Osteocyte (in vitro differentiated cells): ENCODE data around the gene LYZL6. TPM values are rescaled to one million over a fixed set of nuclear protein-coding genes. Genes with fewer than 3 reads are reported as not detected.
A peak's percentile ranks its signal among the peaks of the same experiment; 100 is the strongest.

ENCODE experiments used
- DNase-seq: peaks from one replicate; pipeline ENCODE4 v3.0.0; 2021; ENCODE audit warnings: mixed read lengths; ENCODE audit not compliant: unreplicated experiment; ENCODE audit errors: extremely low spot score
- H3K27ac Mint-ChIP-seq: one replicate; pipeline ENCODE4 v1.8.0; 2021; ENCODE audit warnings: mild to moderate bottlenecking, mixed read lengths; ENCODE audit not compliant: unreplicated experiment
- H3K27me3 Mint-ChIP-seq: one replicate; pipeline ENCODE4 v1.8.0; 2021; ENCODE audit warnings: mixed read lengths; ENCODE audit not compliant: unreplicated experiment
- H3K36me3 Mint-ChIP-seq: one replicate; pipeline ENCODE4 v1.8.0; 2021; ENCODE audit warnings: mixed read lengths; ENCODE audit not compliant: unreplicated experiment
- H3K4me1 Mint-ChIP-seq: one replicate; pipeline ENCODE4 v1.8.0; 2021; ENCODE audit warnings: mixed read lengths; ENCODE audit not compliant: unreplicated experiment
- H3K4me3 Mint-ChIP-seq: one replicate; pipeline ENCODE4 v1.8.0; 2021; ENCODE audit warnings: mild to moderate bottlenecking, moderate library complexity, mixed read lengths; ENCODE audit not compliant: unreplicated experiment
- H3K9me3 Mint-ChIP-seq: one replicate; pipeline ENCODE4 v1.8.0; 2021; ENCODE audit warnings: mixed read lengths; ENCODE audit not compliant: unreplicated experiment
- CTCF ChIP-seq: fragments of 200-600 bp; sonication (generic); IDR thresholded peaks from 2 replicates; pipeline ENCODE4 v1.5.0; 2021; ENCODE audit warnings: antibody characterized with exemption, mild to moderate bottlenecking, moderate library complexity
- total RNA-seq: library from RNA; stranded (reverse); gene quantifications from 2 replicates; pipeline ENCODE4 v1.2.1, GENCODE V29; 2021

LYZL6 gene
- total RNA-seq, 1 donor from 2014 or later: not detected

- H3K4me3 Mint-ChIP-seq: no peak overlapping the region
- H3K27ac Mint-ChIP-seq: no peak overlapping the region
- no peak for DNase-seq
Measured at GRCh38 chr17:35973333-35974260, 30.1 kb upstream of the LYZL6 start.

GRCh38 chr17:35972945-35973332 is 29.4 kb upstream of the LYZL6 start:
- DNase-seq: no peak
- TF ChIP-seq CTCF: no peak
- Mint-ChIP-seq H3K4me1 (peaks cover 3% of the 10 kb centered on the region), H3K27me3 (peaks cover 11% of the 10 kb centered on the region), H3K27ac (no peak overlapping the region), H3K36me3 (no peaks in the 10 kb centered on the region), H3K4me3 (no peak overlapping the region), H3K9me3 (no peaks in the 10 kb centered on the region)

More at GRCh38 chr17:35973333-35974260, 30.1 kb upstream of the LYZL6 start:
- H3K4me1 Mint-ChIP-seq: peaks cover 3% of the 10 kb centered on the region
- peaks cover 9% of the 10 kb centered on the region for H3K27me3 Mint-ChIP-seq
- no peak for TF ChIP-seq CTCF
- H3K36me3 Mint-ChIP-seq: no peaks in the 10 kb centered on the region
- no peaks in the 10 kb centered on the region for H3K9me3 Mint-ChIP-seq

GRCh38 chr17:35972535-35972934 is 29.0 kb upstream of the LYZL6 start:
- H3K27ac Mint-ChIP-seq: no peak overlapping the region
- H3K4me1 Mint-ChIP-seq: peaks cover 3% of the 10 kb centered on the region
- no peak for DNase-seq
- no peak for TF ChIP-seq CTCF
- no peak overlapping the region for H3K4me3 Mint-ChIP-seq
- peaks cover 12% of the 10 kb centered on the region for H3K27me3 Mint-ChIP-seq
- H3K36me3 Mint-ChIP-seq: no peaks in the 10 kb centered on the region
- H3K9me3 Mint-ChIP-seq: no peaks in the 10 kb centered on the region

GRCh38 chr17:35972066-35972465 is 28.6 kb upstream of the LYZL6 start:
- Mint-ChIP-seq H3K27ac (no peak overlapping the region), H3K9me3 (no peaks in the 10 kb centered on the region), H3K36me3 (no peaks in the 10 kb centered on the region), H3K27me3 (peaks cover 12% of the 10 kb centered on the region), H3K4me3 (no peak overlapping the region), H3K4me1 (peaks cover 3% of the 10 kb centered on the region)
- no peak for TF ChIP-seq CTCF
- no peak for DNase-seq

GRCh38 chr17:35969558-35970380 is 26.3 kb upstream of the LYZL6 start:
- no peak overlapping the region for H3K4me3 Mint-ChIP-seq
- no peaks in the 10 kb centered on the region for H3K36me3 Mint-ChIP-seq
- H3K9me3 Mint-ChIP-seq: no peaks in the 10 kb centered on the region
- H3K4me1 Mint-ChIP-seq: peaks cover 3% of the 10 kb centered on the region
- peaks cover 22% of the 10 kb centered on the region for H3K27me3 Mint-ChIP-seq
- no peak for DNase-seq
- peak; percentile 85 for TF ChIP-seq CTCF
- H3K27ac Mint-ChIP-seq: no peak overlapping the region
